NCI-H748 (cell line): ENCODE measurements around the gene ESAM.

ENCODE experiments used
- DNase-seq: peaks from one replicate; lab custom pipeline; 2025; ENCODE audit not compliant: unreplicated experiment; lab: John Stamatoyannopoulos, UW

ESAM gene

GRCh38 chr11:124737638-124738305 lies 24.3 kb downstream of the ESAM start:
- DNase-seq, result no peak

GRCh38 chr11:124736736-124737135 lies 25.4 kb downstream of the ESAM start:
- no peak for DNase-seq

GRCh38 chr11:124732230-124732629 lies 29.9 kb downstream of the ESAM start:
- no peak for DNase-seq

- no peak for DNase-seq
Observed at GRCh38 chr11:124729571-124729970, 32.5 kb downstream of the ESAM start.

GRCh38 chr11:124728134-124728533 lies 34.0 kb downstream of the ESAM start:
- no peak for DNase-seq

- no peak for DNase-seq
Observed at GRCh38 chr11:124727474-124727873, 34.6 kb downstream of the ESAM start.

GRCh38 chr11:124725719-124726105 lies 36.4 kb downstream of the ESAM start:
- DNase-seq, result no peak

GRCh38 chr11:124724979-124725718 lies 36.9 kb downstream of the ESAM start:
- no peak for DNase-seq

GRCh38 chr11:124722176-124722575 lies 39.9 kb downstream of the ESAM start:
- no peak for DNase-seq

- DNase-seq, result no peak
Observed at GRCh38 chr11:124719534-124719933, 42.6 kb downstream of the ESAM start.

GRCh38 chr11:124718801-124719200 lies 43.3 kb downstream of the ESAM start:
- DNase-seq, result no peak

GRCh38 chr11:124717786-124718651 lies 44.1 kb downstream of the ESAM start:
- peak; percentile 46 for DNase-seq

GRCh38 chr11:124717421-124717785 lies 44.7 kb downstream of the ESAM start:
- no peak for DNase-seq

- DNase-seq, result no peak
Observed at GRCh38 chr11:124716591-124716990, 45.5 kb downstream of the ESAM start.

- DNase-seq, result peak; percentile 27
Observed at GRCh38 chr11:124712392-124712791, 49.7 kb downstream of the ESAM start.

GRCh38 chr11:124707829-124708228 lies 54.3 kb downstream of the ESAM start:
- DNase-seq, result no peak
